ENCODE measurements around the gene MED27. TPM values are rescaled to one million over a fixed set of nuclear protein-coding genes. Genes with fewer than 3 reads are reported as not detected.

Gene MED27, protein sequence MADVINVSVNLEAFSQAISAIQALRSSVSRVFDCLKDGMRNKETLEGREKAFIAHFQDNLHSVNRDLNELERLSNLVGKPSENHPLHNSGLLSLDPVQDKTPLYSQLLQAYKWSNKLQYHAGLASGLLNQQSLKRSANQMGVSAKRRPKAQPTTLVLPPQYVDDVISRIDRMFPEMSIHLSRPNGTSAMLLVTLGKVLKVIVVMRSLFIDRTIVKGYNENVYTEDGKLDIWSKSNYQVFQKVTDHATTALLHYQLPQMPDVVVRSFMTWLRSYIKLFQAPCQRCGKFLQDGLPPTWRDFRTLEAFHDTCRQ
- 21.3 and 50.0 TPM in 2 replicates for total RNA-seq

GRCh38 chr9:132079391-132080091 lies at the start of gene MED27:
Gene MED27 (minus strand): TSS chr9:132079867. CDS start chr9:132079844, 23 bp downstream.
- TF ChIP-seq CTCF (conservative IDR thresholded peaks at IDR 0.05; ENCODE audit: low read depth, low read length): no peak
- DNase-seq (ENCODE audit: low read depth): peak; percentile 45

DNA sequence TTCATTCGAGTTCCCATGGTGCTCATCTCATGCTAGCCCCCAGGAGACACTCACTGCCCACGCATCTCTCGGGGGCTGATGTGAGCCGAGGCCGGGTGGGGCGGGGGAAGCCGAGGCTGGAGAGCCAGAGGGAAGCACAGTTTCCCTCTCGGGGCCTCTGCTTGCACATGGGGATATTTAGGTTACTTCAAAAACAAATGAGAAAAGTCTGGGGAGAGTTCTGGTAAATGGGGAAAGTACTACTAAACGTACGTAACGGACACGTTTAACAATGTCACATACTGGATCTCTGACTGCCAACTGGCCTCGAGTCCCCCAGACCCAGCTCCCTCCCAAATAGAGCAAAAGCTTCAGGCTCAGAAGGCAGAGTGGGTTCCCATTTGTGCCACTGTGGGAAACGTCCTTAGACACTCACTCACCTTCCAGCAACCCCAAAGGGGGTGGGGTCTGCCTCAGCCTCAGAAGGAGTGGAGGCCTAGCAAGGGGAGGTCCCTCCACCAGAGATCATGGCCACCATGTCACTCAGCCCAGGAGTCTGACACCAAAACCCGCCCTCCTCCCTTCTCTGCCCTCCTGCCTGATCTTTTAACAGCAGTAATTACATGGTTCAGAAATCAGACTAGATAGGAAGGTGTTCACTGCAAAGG lies 48.3 kb upstream of the MED27 start:
- DNase-seq (ENCODE audit: low read depth): no peak
- no peak overlapping the region for H3K4me3 ChIP-seq (ENCODE audit: low read depth, low read length)
- TF ChIP-seq CTCF (conservative IDR thresholded peaks at IDR 0.05; ENCODE audit: low read depth, low read length): no peak

More at GRCh38 chr9:132079391-132080091, at the start of gene MED27:
- H3K4me3 ChIP-seq (ENCODE audit: low read depth, low read length): peak within 1 kb of the TSS; percentile 73

DNA sequence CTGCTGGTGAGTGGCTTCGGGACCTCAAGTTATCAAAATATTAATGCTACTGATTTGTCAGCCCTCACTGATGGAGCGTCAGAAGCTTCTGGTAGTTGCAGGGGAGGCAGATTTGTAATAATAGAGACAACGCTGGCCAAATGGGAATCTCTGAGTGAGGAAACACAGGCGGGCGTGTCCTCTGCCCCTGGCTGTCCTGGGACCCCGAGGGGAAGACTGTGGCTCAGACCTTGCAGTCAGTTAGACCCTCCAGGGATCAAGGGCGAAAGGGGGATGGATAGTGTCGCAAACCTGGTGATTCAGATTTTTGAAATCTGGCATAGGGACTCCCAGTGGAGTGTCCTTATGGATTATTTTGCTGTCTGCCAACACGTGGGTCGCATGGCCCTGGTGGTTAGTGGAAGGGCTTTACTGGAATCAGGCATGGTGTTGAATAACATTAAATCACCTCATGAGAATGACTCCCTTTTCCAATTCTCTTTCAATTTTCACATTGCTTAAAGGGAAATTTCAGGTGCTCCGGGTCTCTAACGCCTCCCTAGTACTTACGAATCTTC lies 47.1 kb upstream of the MED27 start:
- DNase-seq (ENCODE audit: low read depth): no peak
- H3K4me3 ChIP-seq (ENCODE audit: low read depth, low read length): no peak overlapping the region
- TF ChIP-seq CTCF (conservative IDR thresholded peaks at IDR 0.05; ENCODE audit: low read depth, low read length): no peak

DNA sequence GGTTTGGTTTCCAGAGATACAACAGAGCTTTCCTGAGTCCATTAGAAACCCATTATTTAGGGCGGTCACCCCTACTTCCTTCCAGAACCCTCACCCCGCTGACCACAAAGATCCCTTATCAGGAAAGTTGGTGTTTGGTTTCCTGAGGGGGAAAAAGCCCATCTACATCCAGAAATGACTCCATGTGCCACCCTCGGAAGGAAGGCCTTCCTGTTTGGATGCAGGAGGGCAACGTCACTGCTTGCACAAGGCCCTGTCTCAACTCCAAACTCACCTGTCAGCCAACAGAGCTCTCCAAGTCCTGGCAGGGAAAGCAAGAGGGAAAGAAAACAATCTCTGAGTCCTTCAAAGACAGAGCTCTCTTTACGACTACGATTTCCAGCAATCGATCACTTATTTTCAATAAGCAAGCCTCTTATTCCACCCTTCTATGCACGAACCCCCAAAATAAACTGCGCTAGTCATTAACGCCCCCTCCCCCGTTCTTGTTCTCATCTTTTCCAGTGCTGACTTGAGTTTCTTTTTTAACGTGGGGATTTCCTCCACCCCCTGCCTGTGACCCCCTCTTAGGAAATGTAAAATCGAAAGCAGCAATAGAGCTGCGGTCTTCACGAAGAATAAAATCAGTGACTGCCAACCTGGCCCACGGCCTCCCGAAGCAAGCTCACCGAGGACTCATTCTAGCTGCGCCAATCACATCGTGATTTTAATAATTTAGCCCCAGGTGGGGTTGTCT lies 46.4 kb upstream of the MED27 start:
- DNase-seq (ENCODE audit: low read depth): no peak
- TF ChIP-seq CTCF (conservative IDR thresholded peaks at IDR 0.05; ENCODE audit: low read depth, low read length): no peak
- H3K4me3 ChIP-seq (ENCODE audit: low read depth, low read length): no peak overlapping the region

- TF ChIP-seq CTCF (conservative IDR thresholded peaks at IDR 0.05; ENCODE audit: low read depth, low read length): no peak
- H3K4me3 ChIP-seq (ENCODE audit: low read depth, low read length): no peak overlapping the region
- no peak for DNase-seq (ENCODE audit: low read depth)
Observed at GRCh38 chr9:132125361-132125760, 45.7 kb upstream of the MED27 start.

- no peak overlapping the region for H3K4me3 ChIP-seq (ENCODE audit: low read depth, low read length)
- DNase-seq (ENCODE audit: low read depth): no peak
- no peak for TF ChIP-seq CTCF (conservative IDR thresholded peaks at IDR 0.05; ENCODE audit: low read depth, low read length)
Observed at GRCh38 chr9:132124800-132125199, 45.1 kb upstream of the MED27 start.
